IPS-11a (cell line): ENCODE data around the gene SQSTM1.

ENCODE experiments used
- H3K4me3 ChIP-seq: one replicate; pipeline ENCODE4 v1.5.1; 2013; ENCODE audit warnings: low read depth, low read length, control low read depth

The SQSTM1 gene

GRCh38 chr5:179805529-179806249 is 15.0 kb upstream of the SQSTM1 start:
- H3K4me3 ChIP-seq, result peak overlapping the region; percentile 62

GRCh38 chr5:179806250-179807048 is 14.3 kb upstream of the SQSTM1 start, which contains the start of gene MGAT4B:
Gene MGAT4B, minus strand, starts transcription at chr5:179806866. Its CDS starts 283 bp downstream, at chr5:179806583.
- peak within 1 kb of the TSS; percentile 62 for H3K4me3 ChIP-seq

- H3K4me3 ChIP-seq, result no peak overlapping the region
These were observed 8.4 kb upstream of the SQSTM1 start for GRCh38 chr5:179812135-179812825.

GRCh38 chr5:179812997-179813607 is 7.6 kb upstream of the SQSTM1 start:
- no peak overlapping the region for H3K4me3 ChIP-seq

GRCh38 chr5:179814090-179814489 is 6.6 kb upstream of the SQSTM1 start:
- H3K4me3 ChIP-seq, result no peak overlapping the region

GRCh38 chr5:179815491-179816249 is 5.0 kb upstream of the SQSTM1 start:
- no peak overlapping the region for H3K4me3 ChIP-seq

GRCh38 chr5:179816401-179816795 is 4.3 kb upstream of the SQSTM1 start:
- H3K4me3 ChIP-seq, result peak overlapping the region; percentile 35

GRCh38 chr5:179816796-179817469 is 3.8 kb upstream of the SQSTM1 start:
- H3K4me3 ChIP-seq, result peak overlapping the region; percentile 35

- H3K4me3 ChIP-seq, result no peak overlapping the region
These were observed 3.2 kb upstream of the SQSTM1 start for GRCh38 chr5:179817470-179817840.

- H3K4me3 ChIP-seq, result no peak overlapping the region
These were observed 2.6 kb upstream of the SQSTM1 start for GRCh38 chr5:179817890-179818745.

GRCh38 chr5:179818746-179819295 is 1.9 kb upstream of the SQSTM1 start:
- no peak overlapping the region for H3K4me3 ChIP-seq

- no peak overlapping the region for H3K4me3 ChIP-seq
These were observed 1.2 kb upstream of the SQSTM1 start for GRCh38 chr5:179819296-179820126.

- H3K4me3 ChIP-seq, result no peak overlapping the region
These were observed 600 bp upstream of the SQSTM1 start for GRCh38 chr5:179820127-179820482.

- H3K4me3 ChIP-seq, result peak overlapping the region; percentile 83
These were observed 773 bp downstream of the SQSTM1 start for GRCh38 chr5:179821298-179822058.

GRCh38 chr5:179822059-179822432 is 1.3 kb downstream of the SQSTM1 start:
- H3K4me3 ChIP-seq, result peak overlapping the region; percentile 83

GRCh38 chr5:179822444-179822990 is 1.8 kb downstream of the SQSTM1 start:
- H3K4me3 ChIP-seq, result peak overlapping the region; percentile 14
